H1 (cell line): Measurements from ENCODE around the gene FGF10. TPM values are rescaled to one million over a fixed set of nuclear protein-coding genes. Genes with fewer than 3 reads are reported as not detected.
A peak's percentile ranks its signal among the peaks of the same experiment; 100 is the strongest.

Experiments
- CTCF ChIA-PET: fragments of 300-600 bp; sonication (Branson Sonifier 250); formaldehyde crosslinking; loops from one replicate; lab custom pipeline; 2021; ENCODE audit not compliant: partially characterized antibody; lab: Charles Lee
- POLR2A ChIA-PET: fragments of 300-600 bp; sonication (Branson Sonifier 250); formaldehyde crosslinking; loops from one replicate; lab custom pipeline; 2021; ENCODE audit warnings: inconsistent platforms; ENCODE audit not compliant: partially characterized antibody; lab: Charles Lee
- DNase-seq, 2 experiments: peaks; one replicate each; pipeline versions ENCODE4 v3.0.0 to v3.0.0-alpha.2; 2010 to 2022; ENCODE audit warnings: low spot score in 2 of 2, low read depth in 1 of 2, mixed read lengths in 1 of 2
- FAIRE-seq: peaks from 2 replicates; lab custom pipeline; 2011; peaks lifted over from hg19 to GRCh38; lab: Jason Lieb, UNC
- H2AFZ ChIP-seq: 2 replicates; pipeline ENCODE4 v1.8.1; 2012; ENCODE audit warnings: low read length, inconsistent platforms
- H2AK5ac ChIP-seq: 2 replicates; pipeline ENCODE4 v1.6.1; 2013; ENCODE audit warnings: low read depth, low read length
- H2BK120ac ChIP-seq: replicated peaks from 2 replicates; pipeline ENCODE3; 2013; ENCODE audit warnings: low read depth, low read length, inconsistent platforms
- H2BK12ac ChIP-seq: 2 replicates; pipeline ENCODE4 v1.6.1; 2013; ENCODE audit warnings: low read depth, low read length
- H2BK15ac ChIP-seq: 2 replicates; pipeline ENCODE4 v1.6.1; 2013; ENCODE audit warnings: low read length
- H2BK20ac ChIP-seq: 2 replicates; pipeline ENCODE4 v1.6.1; 2013; ENCODE audit warnings: low read length
- H2BK5ac ChIP-seq: 2 replicates; pipeline ENCODE4 v1.6.1; 2013; ENCODE audit warnings: low read depth, low read length
- H3K14ac ChIP-seq: 2 replicates; pipeline ENCODE4 v1.6.1; 2013; ENCODE audit warnings: inconsistent platforms; ENCODE audit not compliant: insufficient read length
- H3K18ac ChIP-seq: 2 replicates; pipeline ENCODE4 v1.6.1; 2013; ENCODE audit warnings: low read length; ENCODE audit errors: extremely low read depth
- H3K23ac ChIP-seq: 2 replicates; pipeline ENCODE4 v1.6.1; 2013; ENCODE audit warnings: inconsistent platforms; ENCODE audit not compliant: insufficient read length
- H3K23me2 ChIP-seq: 2 replicates; pipeline ENCODE4 v1.6.1; 2013; ENCODE audit warnings: low read depth, low read length
- H3K27ac ChIP-seq: 2 replicates; pipeline ENCODE4 v1.6.1; 2011; ENCODE audit warnings: low read depth, low read length, inconsistent platforms
- H3K27me3 ChIP-seq, 4 experiments: replicated peaks in 1 of 4; 1 replicate in 1 of 4; 2 replicates in 3 of 4; pipeline versions ENCODE4 v1.6.1 to v1.8.1; 2011 to 2013; ENCODE audit warnings: low read length in 3 of 4, mild to moderate bottlenecking in 3 of 4, inconsistent platforms in 2 of 4, mixed read lengths in 2 of 4, moderate library complexity in 1 of 4; ENCODE audit not compliant: control insufficient read depth in 3 of 4, insufficient read depth in 3 of 4; ENCODE audit errors: extremely low read depth in 1 of 4
- H3K36me3 ChIP-seq, 4 experiments: 2 replicates each; pipeline versions ENCODE4 v1.6.1 to v1.8.1; 2011 to 2013; ENCODE audit warnings: mild to moderate bottlenecking in 4 of 4, low read length in 3 of 4, moderate library complexity in 2 of 4, control low read depth in 1 of 4, inconsistent platforms in 1 of 4; ENCODE audit not compliant: insufficient read depth in 4 of 4, control insufficient read depth in 2 of 4
- H3K4ac ChIP-seq: replicated peaks from 2 replicates; pipeline ENCODE3; 2013; ENCODE audit warnings: low read length, low read depth, mixed read lengths, inconsistent platforms; ENCODE audit not compliant: insufficient read length
- H3K4me1 ChIP-seq, 4 experiments: replicated peaks in 1 of 4; 1 replicate in 1 of 4; 2 replicates in 3 of 4; pipeline versions ENCODE4 v1.6.1 to v1.8.1; 2011 to 2013; ENCODE audit warnings: low read length in 3 of 4, inconsistent platforms in 2 of 4, mixed read lengths in 1 of 4; ENCODE audit not compliant: insufficient read depth in 4 of 4, control insufficient read depth in 3 of 4
- H3K4me2 ChIP-seq, 2 experiments: 2 replicates each; pipeline versions ENCODE4 v1.6.1 to v1.8.1; 2011 to 2013; ENCODE audit warnings: low read depth in 2 of 2, low read length in 2 of 2, control low read depth in 1 of 2, inconsistent platforms in 1 of 2, mild to moderate bottlenecking in 1 of 2; ENCODE audit not compliant: insufficient read depth in 1 of 2
- H3K4me3 ChIP-seq, 4 experiments: fragments of 200-600, 300-600 bp in 1 of 4; sonication (generic), shearing (Covaris generic), sonication (Bioruptor Twin) in 1 of 4; 2 replicates each; pipeline versions ENCODE4 v1.5.1 to v1.8.1; 2011 to 2016; ENCODE audit warnings: low read length in 4 of 4, low read depth in 3 of 4, control low read depth in 2 of 4, inconsistent platforms in 2 of 4, mild to moderate bottlenecking in 2 of 4, mixed read lengths in 1 of 4, moderate library complexity in 1 of 4; ENCODE audit not compliant: insufficient read depth in 2 of 4; ENCODE audit errors: extremely low read depth in 1 of 4
- H3K56ac ChIP-seq: replicated peaks from 2 replicates; pipeline ENCODE3; 2013; ENCODE audit warnings: low read depth, mild to moderate bottlenecking, mixed read lengths, low read length, inconsistent platforms; ENCODE audit not compliant: insufficient read length
- H3K79me1 ChIP-seq: 2 replicates; pipeline ENCODE4 v1.6.1; 2013; ENCODE audit warnings: low read depth, low read length, control low read depth
- H3K79me2 ChIP-seq, 2 experiments: 2 replicates each; pipeline versions ENCODE4 v1.6.1 to v1.8.1; 2012 to 2013; ENCODE audit warnings: low read length in 2 of 2, mild to moderate bottlenecking in 2 of 2, inconsistent platforms in 1 of 2; ENCODE audit not compliant: insufficient read depth in 2 of 2, control insufficient read depth in 1 of 2
- H3K9ac ChIP-seq, 4 experiments: replicated peaks in 1 of 4; 1 replicate in 1 of 4; 2 replicates in 3 of 4; pipeline versions ENCODE4 v1.6.1 to v1.8.1; 2011 to 2013; ENCODE audit warnings: low read depth in 3 of 4, low read length in 3 of 4, control low read depth in 2 of 4, mild to moderate bottlenecking in 2 of 4, moderate library complexity in 2 of 4, inconsistent platforms in 1 of 4; ENCODE audit errors: extremely low read depth in 1 of 4
- H3K9me3 ChIP-seq, 2 experiments: 2 replicates each; pipeline versions ENCODE4 v1.6.1 to v1.8.1; 2012 to 2013; ENCODE audit warnings: mild to moderate bottlenecking in 2 of 2, moderate library complexity in 2 of 2, control low read depth in 1 of 2, inconsistent platforms in 1 of 2, low read depth in 1 of 2, low read length in 1 of 2, mixed read lengths in 1 of 2; ENCODE audit not compliant: insufficient read depth in 2 of 2
- H4K20me1 ChIP-seq, 2 experiments: replicated peaks in 1 of 2; 2 replicates each; pipeline versions ENCODE3 to v1.8.1; 2011 to 2013; ENCODE audit warnings: inconsistent platforms in 2 of 2, low read length in 2 of 2, mild to moderate bottlenecking in 1 of 2; ENCODE audit not compliant: insufficient read depth in 2 of 2, control insufficient read depth in 1 of 2
- H4K5ac ChIP-seq: 2 replicates; pipeline ENCODE4 v1.6.1; 2013; ENCODE audit warnings: low read length, low read depth, mixed read lengths, inconsistent platforms; ENCODE audit not compliant: insufficient read length
- H4K8ac ChIP-seq: 2 replicates; pipeline ENCODE4 v1.8.0; 2013; ENCODE audit warnings: mild to moderate bottlenecking, moderate library complexity, low read length, inconsistent platforms; ENCODE audit not compliant: insufficient read depth; ENCODE audit errors: extremely low read depth
- H4K91ac ChIP-seq: replicated peaks from 2 replicates; pipeline ENCODE3; 2013; ENCODE audit warnings: low read length, mixed read lengths, inconsistent platforms; ENCODE audit not compliant: insufficient read length
- KDM1A ChIP-seq: fragments of 200-600, 300-600 bp; sonication (generic); IDR thresholded peaks from 2 replicates; pipeline ENCODE4 v1.7.1; 2016; ENCODE audit warnings: mild to moderate bottlenecking, low read length, borderline replicate concordance
- KDM5A ChIP-seq: fragments of 200-600 bp; IDR thresholded peaks from 2 replicates; pipeline ENCODE4 v1.7.1; 2012; ENCODE audit warnings: mild to moderate bottlenecking, low read length, inconsistent platforms, mixed read lengths
- RXRA ChIP-seq: IDR thresholded peaks from 2 replicates; pipeline ENCODE4 v1.6.1; 2011; ENCODE audit warnings: low read depth, mild to moderate bottlenecking, low read length, moderate library complexity; ENCODE audit not compliant: insufficient read depth
- SIX5 ChIP-seq: IDR thresholded peaks from 2 replicates; pipeline ENCODE4 v1.6.1; 2011; ENCODE audit warnings: mild to moderate bottlenecking, low read depth, low read length
- TBP ChIP-seq: IDR thresholded peaks from 2 replicates; pipeline ENCODE4 v1.6.1; 2011; ENCODE audit warnings: low read depth, low read length, improper control_type of control experiment
- TCF12 ChIP-seq: IDR thresholded peaks from 2 replicates; pipeline ENCODE4 v1.6.1; 2011; ENCODE audit warnings: low read depth, mild to moderate bottlenecking, low read length
- WGBS, 2 experiments: shearing (Covaris generic) in 1 of 2; methylation state at CpG; one replicate each; pipeline versions ENCODE4 v1.1.6 to v1.1.7; 2013 to 2015; ENCODE audit warnings: low lambda C conversion rate in 2 of 2, mixed read lengths in 2 of 2, inconsistent platforms in 1 of 2, low coverage in 1 of 2, missing lambda C conversion rate in 1 of 2; ENCODE audit not compliant: insufficient replicate concordance in 2 of 2, insufficient coverage in 1 of 2, insufficient read length in 1 of 2; ENCODE audit errors: extremely low coverage in 1 of 2, missing lambda C conversion rate in 1 of 2; 5-methylcytosine and 5-hydroxymethylcytosine counted together
- polyA plus RNA-seq, 7 experiments: library from polyadenylated mRNA; depleted of rRNA in 3 of 7; stranded (reverse) in 5 of 7; unstranded in 2 of 7; fragments of >200 nt in 5 of 7; fragments of 200-250 nt in 2 of 7; gene quantifications; 1 replicate in 5 of 7; 2 replicates in 1 of 7; 4 replicates in 1 of 7; pipeline versions ENCODE4 v1.2.1 to v1.2.3, GENCODE V29; 2011 to 2013; ENCODE audit warnings: missing spikeins in 2 of 7, mixed read lengths in 2 of 7
- total RNA-seq: library from RNA; stranded (reverse); fragmentation: NEBNext Ultra II Directional; extraction: Animal tissue kit (Norgen Biotek cat#: 25700); gene quantifications from 2 replicates; pipeline ENCODE4 v1.2.1, GENCODE V29; 2021

The FGF10 gene
- total and polyA plus RNA-seq, 2 of the 8 experiments (the other 6 are each of a cell fraction or from before 2014, with no cell fraction given) = 0.06 to 0.54 TPM

DNA sequence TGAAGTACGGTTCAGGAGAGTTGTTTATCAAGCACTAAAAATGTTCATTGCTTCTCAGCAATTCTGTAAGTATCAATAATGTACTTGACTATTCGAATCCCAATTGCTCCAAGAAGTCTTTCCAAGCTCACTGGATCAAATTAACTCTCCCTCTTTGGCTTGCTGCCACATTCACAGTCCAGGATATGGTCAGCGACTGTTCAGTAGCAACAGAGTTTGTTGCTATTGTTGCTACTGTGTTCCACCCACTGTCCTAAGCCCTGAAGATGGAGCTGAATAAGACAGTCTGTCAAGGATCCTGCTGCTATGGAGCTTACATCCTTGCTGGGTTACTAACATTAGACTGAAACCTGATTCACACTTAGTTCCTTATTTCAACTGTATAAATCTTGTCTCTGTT is 110.8 kb downstream of the FGF10 start:
- Histone ChIP-seq H4K91ac (no peak overlapping the region), H3K9me3 (no peaks in the 10 kb centered on the region), H3K4me2 (no peak overlapping the region), H4K8ac (no peak overlapping the region), H3K18ac (no peak overlapping the region), H2BK120ac (no peak overlapping the region), H3K79me1 (no peaks in the 10 kb centered on the region), H3K27me3 (no peaks in the 10 kb centered on the region), H3K9ac (no peak overlapping the region), H2AK5ac (no peak overlapping the region), H4K5ac (no peak overlapping the region), H2BK5ac (no peak overlapping the region), H3K23me2 (no peaks in the 10 kb centered on the region), H2AFZ (0 out of 2 replicates have a peak overlapping the region, but pooled peaks have one; percentile 84), H3K36me3 (no peaks in the 10 kb centered on the region), H3K27ac (no peak overlapping the region), H3K4me3 (no peak overlapping the region), H4K20me1 (no peaks in the 10 kb centered on the region), H3K79me2 (no peaks in the 10 kb centered on the region), H2BK20ac (no peak overlapping the region), H2BK15ac (no peak overlapping the region), H3K23ac (no peak overlapping the region), H3K4me1 (no peaks in the 10 kb centered on the region), H2BK12ac (no peak overlapping the region), H3K14ac (no peak overlapping the region), H3K4ac (no peak overlapping the region), H3K56ac (no peak overlapping the region)
- CTCF ChIA-PET = interaction anchor here (1.0 kb wide), 1 partner anchor 9 kb away, joined by 3 read pairs; no protein-coding TSS in a partner anchor
- TF ChIP-seq KDM5A = no peak
- TF ChIP-seq TCF12 = no peak
- no peak for TF ChIP-seq KDM1A
- no peak for TF ChIP-seq TBP
- TF ChIP-seq RXRA = no peak
- TF ChIP-seq SIX5 = no peak
- 87% methylated on average over 3 of the region's 3 CpGs; no CpG with 5 or more reads in 1 of the 2 experiments for WGBS, 2 experiments
- no peak for FAIRE-seq
- no peak for DNase-seq
- POLR2A ChIA-PET = no interaction called here
